HL-60 (cell line): ENCODE data around the gene CNOT3.
"Not testable (repeated sequence)": the region's sequence is repeated elsewhere in the genome, so short reads cannot be mapped to it uniquely, and the experiment has no call there.

Experiments
- DNase-seq, 2 experiments: peaks; one replicate each; pipeline ENCODE4 v3.0.0-alpha.2; 2010 to 2020; ENCODE audit warnings: low read depth in 1 of 2, low spot score in 1 of 2
- H3K27ac ChIP-seq: fragments of 250-450 bp; sonication (Bioruptor Pico); replicated peaks from 2 replicates; pipeline ENCODE4 v1.5.1; 2020; ENCODE audit warnings: mild to moderate bottlenecking, moderate library complexity
- H3K27me3 ChIP-seq: fragments of 250-450 bp; sonication (Bioruptor Pico); 2 replicates; pipeline ENCODE4 v1.5.1; 2021; ENCODE audit warnings: mild to moderate bottlenecking, moderate library complexity; ENCODE audit not compliant: insufficient read depth, poor library complexity, severe bottlenecking
- H3K4me3 ChIP-seq: replicated peaks from 2 replicates; pipeline ENCODE4 v1.5.1; 2011; ENCODE audit warnings: mild to moderate bottlenecking, control low read depth, low read length; ENCODE audit not compliant: insufficient read depth
- GABPA ChIP-seq: IDR thresholded peaks from 2 replicates; pipeline ENCODE4 v1.6.1; 2012; ENCODE audit warnings: low read depth
- POLR2AphosphoS5 ChIP-seq: IDR thresholded peaks from 2 replicates; pipeline ENCODE4 v1.6.1; 2012; ENCODE audit warnings: low read depth
- SPI1 ChIP-seq: IDR thresholded peaks from 2 replicates; pipeline ENCODE4 v1.6.1; 2012; ENCODE audit warnings: low read depth, mild to moderate bottlenecking, borderline replicate concordance
- TF ChIP-seq, protein P1 (sequence below): IDR thresholded peaks from one replicate; pipeline ENCODE4 v1.5.1; 2011; ENCODE audit warnings: low read length, control low read depth, inconsistent platforms; ENCODE audit not compliant: insufficient read depth
- TF ChIP-seq, protein P2 (sequence below): IDR thresholded peaks from 2 replicates; pipeline ENCODE4 v1.6.1; 2012; ENCODE audit warnings: low read depth; ENCODE audit not compliant: insufficient replicate concordance

CNOT3 gene

DNA sequence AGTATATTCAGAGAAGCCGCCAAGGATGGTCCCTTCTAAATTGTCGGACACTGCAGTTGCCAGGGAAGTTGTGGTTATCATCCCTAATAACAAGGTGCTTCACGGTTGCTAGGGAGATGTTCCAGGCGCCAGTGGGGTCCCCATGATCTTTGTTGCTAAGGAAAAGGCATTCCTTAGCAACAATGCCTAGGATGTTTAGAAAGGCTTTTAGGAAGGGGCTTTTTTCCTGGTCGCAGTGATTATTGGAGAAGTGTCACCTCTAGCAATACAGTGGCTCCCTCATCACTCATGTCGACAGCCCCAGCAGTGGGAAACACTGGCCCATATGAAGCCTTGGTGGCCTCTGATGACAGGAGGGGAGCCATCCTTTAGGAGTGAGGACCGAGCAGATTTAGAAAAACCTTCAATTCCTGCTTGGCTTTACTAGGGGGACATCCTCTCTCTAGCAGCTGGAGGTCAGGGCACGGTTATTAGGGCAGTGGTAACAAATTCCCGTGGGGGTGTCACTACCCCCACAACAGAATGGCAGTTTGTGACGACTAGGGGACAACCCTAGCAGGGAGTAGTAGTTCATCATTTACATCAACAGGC lies 41.8 kb downstream of the CNOT3 start:
- no peak overlapping the region for H3K4me3 ChIP-seq
- no peak for DNase-seq
- H3K27ac ChIP-seq = peak overlapping the region; percentile 59
- TF ChIP-seq, protein P1, sequence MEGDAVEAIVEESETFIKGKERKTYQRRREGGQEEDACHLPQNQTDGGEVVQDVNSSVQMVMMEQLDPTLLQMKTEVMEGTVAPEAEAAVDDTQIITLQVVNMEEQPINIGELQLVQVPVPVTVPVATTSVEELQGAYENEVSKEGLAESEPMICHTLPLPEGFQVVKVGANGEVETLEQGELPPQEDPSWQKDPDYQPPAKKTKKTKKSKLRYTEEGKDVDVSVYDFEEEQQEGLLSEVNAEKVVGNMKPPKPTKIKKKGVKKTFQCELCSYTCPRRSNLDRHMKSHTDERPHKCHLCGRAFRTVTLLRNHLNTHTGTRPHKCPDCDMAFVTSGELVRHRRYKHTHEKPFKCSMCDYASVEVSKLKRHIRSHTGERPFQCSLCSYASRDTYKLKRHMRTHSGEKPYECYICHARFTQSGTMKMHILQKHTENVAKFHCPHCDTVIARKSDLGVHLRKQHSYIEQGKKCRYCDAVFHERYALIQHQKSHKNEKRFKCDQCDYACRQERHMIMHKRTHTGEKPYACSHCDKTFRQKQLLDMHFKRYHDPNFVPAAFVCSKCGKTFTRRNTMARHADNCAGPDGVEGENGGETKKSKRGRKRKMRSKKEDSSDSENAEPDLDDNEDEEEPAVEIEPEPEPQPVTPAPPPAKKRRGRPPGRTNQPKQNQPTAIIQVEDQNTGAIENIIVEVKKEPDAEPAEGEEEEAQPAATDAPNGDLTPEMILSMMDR = no peak
- TF ChIP-seq, protein P2, sequence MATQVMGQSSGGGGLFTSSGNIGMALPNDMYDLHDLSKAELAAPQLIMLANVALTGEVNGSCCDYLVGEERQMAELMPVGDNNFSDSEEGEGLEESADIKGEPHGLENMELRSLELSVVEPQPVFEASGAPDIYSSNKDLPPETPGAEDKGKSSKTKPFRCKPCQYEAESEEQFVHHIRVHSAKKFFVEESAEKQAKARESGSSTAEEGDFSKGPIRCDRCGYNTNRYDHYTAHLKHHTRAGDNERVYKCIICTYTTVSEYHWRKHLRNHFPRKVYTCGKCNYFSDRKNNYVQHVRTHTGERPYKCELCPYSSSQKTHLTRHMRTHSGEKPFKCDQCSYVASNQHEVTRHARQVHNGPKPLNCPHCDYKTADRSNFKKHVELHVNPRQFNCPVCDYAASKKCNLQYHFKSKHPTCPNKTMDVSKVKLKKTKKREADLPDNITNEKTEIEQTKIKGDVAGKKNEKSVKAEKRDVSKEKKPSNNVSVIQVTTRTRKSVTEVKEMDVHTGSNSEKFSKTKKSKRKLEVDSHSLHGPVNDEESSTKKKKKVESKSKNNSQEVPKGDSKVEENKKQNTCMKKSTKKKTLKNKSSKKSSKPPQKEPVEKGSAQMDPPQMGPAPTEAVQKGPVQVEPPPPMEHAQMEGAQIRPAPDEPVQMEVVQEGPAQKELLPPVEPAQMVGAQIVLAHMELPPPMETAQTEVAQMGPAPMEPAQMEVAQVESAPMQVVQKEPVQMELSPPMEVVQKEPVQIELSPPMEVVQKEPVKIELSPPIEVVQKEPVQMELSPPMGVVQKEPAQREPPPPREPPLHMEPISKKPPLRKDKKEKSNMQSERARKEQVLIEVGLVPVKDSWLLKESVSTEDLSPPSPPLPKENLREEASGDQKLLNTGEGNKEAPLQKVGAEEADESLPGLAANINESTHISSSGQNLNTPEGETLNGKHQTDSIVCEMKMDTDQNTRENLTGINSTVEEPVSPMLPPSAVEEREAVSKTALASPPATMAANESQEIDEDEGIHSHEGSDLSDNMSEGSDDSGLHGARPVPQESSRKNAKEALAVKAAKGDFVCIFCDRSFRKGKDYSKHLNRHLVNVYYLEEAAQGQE = no peak
- H3K27me3 ChIP-seq = no peaks in the 10 kb centered on the region

DNA sequence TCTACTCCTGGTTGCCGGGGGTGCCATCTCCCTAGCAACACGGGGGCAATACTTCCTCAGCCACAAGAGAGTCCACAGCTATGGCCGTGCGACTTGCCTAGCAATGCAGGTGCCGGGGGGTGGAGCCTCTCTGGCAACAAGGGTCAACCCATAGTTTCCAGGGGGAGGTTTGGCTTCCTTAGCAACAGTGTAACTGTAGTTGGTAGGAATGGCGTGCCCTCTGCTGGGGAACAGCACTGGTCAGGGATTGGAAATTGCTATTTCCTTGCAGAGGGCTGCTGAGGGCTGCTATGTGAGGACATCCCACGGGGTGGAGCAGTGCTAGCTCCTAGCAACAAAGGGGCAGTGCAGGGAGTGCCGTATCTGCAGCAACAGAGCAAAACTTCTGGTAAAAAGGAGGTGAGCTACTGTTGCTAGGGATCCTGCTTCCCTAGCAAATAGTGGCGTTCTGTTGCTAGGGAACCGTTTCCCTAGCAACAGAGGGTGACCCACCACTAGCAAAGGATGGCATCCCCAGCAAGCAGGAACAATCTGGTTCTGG lies 42.4 kb downstream of the CNOT3 start:
- no peak for TF ChIP-seq GABPA
- no peak for TF ChIP-seq POLR2AphosphoS5
- TF ChIP-seq, protein P1 = peak; percentile 43
- TF ChIP-seq SPI1 = peak; percentile 28; the same call in 1 of the 2 replicates
- TF ChIP-seq, protein P2 = no peak

DNA sequence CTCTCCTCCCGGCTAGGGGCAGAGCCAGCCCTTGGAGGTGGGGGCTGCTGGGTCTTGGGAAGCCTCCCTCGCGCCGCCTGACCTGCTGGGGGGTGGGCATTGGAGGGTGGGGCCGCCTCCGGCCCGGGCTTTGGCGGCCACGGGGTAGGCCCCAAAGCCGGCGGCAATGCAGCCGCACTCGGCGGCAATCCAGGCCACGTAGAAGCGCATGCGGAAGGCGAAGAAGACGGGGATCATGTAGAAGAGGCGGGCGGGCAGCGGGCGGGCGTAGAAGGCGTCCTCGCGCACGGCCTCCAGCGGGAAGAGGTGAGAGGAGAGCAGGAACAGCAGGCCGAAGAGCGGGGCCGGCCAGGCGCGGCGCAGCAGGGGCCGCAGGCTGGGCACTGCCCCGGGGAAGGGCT lies 43.1 kb downstream of the CNOT3 start:
- Histone ChIP-seq H3K27ac (peak overlapping the region; percentile 59), H3K4me3 (no peak overlapping the region), H3K27me3 (no peaks in the 10 kb centered on the region)
- DNase-seq = no peak
- TF ChIP-seq GABPA (no peak), SPI1 (no peak), POLR2AphosphoS5 (no peak)
- TF ChIP-seq, protein P2 = no peak

More for the DNA sequence above, 42.4 kb downstream of the CNOT3 start:
- H3K27ac ChIP-seq = peak overlapping the region; percentile 59
- DNase-seq = peak in 1 of 2 experiments; percentile 58
- H3K4me3 ChIP-seq = no peak overlapping the region
- H3K27me3 ChIP-seq = no peaks in the 10 kb centered on the region

DNA sequence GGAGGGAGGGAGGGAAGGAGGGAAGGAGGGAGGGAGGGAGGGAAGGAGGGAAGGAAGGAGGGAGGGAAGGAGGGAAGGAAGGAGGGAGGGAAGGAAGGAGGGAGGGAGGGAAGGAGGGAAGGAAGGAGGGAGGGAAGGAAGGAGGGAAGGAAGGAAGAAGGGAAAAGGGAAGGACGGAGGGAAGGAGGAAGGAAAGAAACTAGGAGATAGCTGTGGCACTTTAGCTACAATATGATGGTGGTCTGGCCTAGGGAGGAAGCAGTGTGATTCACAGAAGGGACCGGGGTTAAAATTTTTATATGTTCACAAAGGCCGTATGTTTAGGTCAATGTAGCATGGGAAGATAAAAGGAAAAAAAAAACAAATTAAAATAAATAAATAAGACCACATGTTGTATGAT lies 44.3 kb downstream of the CNOT3 start:
- DNase-seq, H3K27ac ChIP-seq, H3K4me3 ChIP-seq, H3K27me3 ChIP-seq: not testable (repeated sequence)
